HG02610 (cell line): ENCODE results near the gene GPR84.
"Not testable (repeated sequence)": the region's sequence is repeated elsewhere in the genome, so short reads cannot be mapped to it uniquely, and the experiment has no call there.

Source experiments
- ATAC-seq: cut with Tn5 transposase; IDR thresholded peaks from one replicate; pipeline ENCODE4 v1.9.1; 2021; ENCODE audit warnings: mild to moderate bottlenecking, moderate library complexity; ENCODE audit not compliant: unreplicated experiment

GPR84 gene

DNA sequence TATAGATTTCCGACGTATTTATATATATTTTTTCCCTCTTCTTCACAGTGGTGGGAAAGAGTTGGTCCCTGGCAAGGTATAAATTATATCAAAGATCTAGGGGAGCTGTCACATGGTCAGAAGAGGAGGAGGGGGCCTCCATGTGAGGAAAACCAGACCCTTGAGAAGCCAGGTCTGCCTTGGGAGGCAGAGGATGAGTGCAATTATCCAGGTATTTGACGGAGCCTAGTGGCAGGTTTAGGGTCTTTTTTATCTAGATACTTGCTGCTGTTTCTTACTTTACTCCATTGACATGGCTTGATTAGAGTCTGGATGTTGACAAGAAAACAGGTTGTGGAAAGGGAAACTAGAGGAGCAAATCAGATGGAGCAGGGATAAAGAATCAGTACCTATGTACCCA lies 33.8 kb downstream of the GPR84 start:
- ATAC-seq = no peak

DNA sequence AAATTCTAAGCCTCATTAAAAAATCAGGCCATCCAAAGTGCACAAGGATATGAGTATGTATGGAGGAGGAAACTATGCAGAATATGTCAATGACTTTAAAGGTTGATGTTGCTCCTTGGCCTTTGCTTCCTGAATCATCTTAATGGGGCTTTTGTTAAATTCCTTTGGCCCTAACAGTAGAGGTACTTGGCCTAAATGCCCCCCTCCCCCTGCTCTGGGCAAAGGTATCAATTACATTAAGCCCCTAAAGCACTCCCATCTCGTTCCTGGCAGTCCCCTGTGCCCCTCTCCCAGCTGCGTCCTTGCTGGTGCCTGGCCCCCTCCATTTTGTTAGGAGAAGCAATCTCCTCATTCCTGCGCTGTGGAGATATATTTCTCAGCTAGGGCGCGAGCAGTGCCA lies 34.5 kb downstream of the GPR84 start:
- ATAC-seq = no peak

DNA sequence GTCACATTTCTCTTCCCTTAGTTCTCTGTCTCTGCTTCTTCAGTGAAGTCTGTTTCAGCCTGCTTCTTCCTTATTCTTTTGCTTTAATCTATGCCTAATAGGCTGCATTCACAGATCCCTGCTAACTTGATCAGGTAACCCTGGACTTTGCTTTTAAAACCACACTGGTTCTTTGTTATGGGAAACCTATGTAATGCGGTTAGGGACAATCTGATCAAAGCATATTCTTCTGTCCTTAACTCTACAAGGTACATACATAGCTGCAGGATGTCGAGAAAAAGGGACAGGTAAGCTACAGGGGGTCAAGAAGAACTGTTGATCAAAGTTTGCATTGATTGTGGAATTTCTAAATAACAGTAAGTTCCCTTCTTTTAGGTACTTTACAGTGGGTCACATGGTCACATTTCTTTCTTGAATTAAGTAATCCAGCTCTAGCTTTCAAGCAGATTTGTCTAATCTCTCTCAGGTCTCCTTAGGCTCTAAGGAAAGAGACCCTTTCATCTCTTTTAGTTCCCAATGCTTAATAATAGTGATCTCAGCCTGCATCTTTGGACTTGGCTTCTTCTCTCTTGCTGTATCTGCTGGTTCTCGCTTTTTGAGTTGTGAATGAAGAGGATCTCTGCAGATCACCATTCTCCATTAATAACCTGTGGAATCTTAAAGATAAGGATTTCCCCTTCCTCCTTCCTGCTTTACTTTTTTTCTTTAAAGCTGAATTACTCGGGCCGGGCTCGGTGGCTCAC lies 35.5 kb downstream of the GPR84 start:
- no peak for ATAC-seq

DNA sequence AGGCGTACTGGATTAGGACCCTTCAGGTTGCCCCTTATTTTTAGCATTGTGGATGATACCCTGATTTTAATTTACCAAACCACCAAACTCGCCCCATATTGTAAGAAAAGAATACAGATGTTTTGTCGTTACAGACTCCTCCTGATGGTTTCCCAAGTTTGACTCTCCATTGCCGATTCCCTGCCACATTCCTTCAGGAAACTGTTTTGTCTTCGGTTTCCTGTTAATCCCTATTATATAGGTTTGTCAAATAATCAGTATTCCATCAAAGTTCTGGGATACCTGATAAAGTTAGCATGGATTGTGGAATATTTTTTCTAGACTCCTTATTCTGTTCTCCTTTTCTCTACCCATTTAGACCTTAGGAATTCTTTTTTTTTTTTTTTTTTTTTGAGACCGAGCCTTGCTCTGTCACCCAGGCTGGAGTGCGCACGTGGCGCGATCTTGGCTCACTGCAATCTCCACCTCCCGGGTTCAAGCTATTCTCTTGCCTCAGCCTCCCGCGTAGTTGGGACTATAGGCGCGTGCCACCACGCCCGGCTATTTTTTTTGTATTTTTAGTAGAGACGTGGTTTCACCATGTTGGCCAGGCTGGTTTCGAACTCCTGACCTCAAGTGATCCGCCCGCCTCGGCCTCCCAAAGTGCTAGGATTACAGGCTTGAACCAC lies 38.7 kb downstream of the GPR84 start:
- ATAC-seq = not testable (repeated sequence)

DNA sequence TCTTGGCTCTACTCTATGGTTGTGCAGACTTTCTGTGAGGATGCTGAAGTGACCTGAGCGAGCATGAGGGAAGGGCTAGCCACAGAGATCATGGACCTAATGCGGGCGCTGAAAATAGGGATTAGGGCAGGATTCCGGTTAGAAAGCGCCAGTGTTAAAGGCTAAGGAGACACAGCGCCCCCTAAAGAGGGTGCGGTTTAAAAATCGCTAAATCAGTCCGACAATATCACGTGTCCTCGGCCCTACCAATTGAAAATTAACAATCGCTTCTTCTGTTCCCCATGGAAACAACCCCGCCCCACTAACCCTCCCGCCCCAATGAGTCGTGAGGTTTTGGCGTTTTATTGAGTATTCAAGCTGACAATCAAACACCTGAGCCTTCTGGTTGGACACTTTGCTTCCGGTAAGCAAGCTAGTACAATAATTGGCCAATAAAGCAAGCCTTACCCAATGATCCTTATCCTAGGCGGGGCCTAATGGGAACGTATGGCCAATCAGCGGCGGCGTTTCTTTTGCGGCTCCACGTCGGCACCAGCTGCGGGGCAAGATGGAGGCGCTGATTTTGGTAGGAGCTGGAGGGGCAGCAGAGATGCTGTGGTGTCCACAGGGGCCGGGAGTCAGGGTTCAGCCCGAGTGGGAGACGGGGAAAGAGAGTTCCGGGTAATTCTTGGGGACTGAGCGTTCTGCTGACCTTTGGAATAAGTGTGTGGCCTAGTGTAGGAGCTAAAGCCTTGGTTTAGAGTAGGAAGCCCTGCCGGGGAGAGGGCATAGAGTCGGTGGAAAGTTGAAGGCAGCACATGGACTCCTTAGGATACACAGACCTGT lies 39.5 kb downstream of the GPR84 start, which contains the start of gene COPZ1:
Gene COPZ1 (plus strand): TSS at position 515 of the 825 bp plus-strand sequence. CDS start 33 bp downstream, at position 548.
- peak; percentile 97 for ATAC-seq

DNA sequence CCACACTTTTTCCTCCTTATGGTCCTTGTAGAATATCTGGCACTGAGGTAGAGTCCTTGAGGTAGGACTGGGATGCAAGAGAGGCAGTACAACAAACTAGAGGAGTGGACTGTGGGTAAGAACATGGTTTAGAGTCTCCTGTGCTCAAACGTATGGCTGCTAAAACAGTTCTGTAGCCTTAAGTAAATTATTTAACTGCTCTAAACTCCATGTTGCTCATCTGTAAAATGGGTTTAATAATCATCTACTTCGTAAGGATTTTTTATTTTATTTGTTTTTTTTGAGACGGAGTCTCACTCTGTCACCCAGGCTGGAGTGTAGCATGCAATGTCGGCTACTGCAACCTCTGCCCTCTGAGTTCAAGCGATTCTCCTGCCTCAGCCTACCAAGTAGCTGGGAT lies 42.9 kb downstream of the GPR84 start:
- ATAC-seq = no peak
